ENCODE results near the gene KIF22.

KIF22 gene

GRCh38 chr16:29790183-29790948 is at the start of gene KIF22:
KIF22 (plus strand) TSS chr16:29790751; CDS start chr16:29790760, 9 bp downstream.
- POLR2A ChIA-PET, result interaction anchor here (0.7 to 1.6 kb wide), 5 partner anchors 13 to 146 kb away, joined by 3 to 4 read pairs (median 3); no protein-coding TSS in a partner anchor
- TF ChIP-seq, protein P1, sequence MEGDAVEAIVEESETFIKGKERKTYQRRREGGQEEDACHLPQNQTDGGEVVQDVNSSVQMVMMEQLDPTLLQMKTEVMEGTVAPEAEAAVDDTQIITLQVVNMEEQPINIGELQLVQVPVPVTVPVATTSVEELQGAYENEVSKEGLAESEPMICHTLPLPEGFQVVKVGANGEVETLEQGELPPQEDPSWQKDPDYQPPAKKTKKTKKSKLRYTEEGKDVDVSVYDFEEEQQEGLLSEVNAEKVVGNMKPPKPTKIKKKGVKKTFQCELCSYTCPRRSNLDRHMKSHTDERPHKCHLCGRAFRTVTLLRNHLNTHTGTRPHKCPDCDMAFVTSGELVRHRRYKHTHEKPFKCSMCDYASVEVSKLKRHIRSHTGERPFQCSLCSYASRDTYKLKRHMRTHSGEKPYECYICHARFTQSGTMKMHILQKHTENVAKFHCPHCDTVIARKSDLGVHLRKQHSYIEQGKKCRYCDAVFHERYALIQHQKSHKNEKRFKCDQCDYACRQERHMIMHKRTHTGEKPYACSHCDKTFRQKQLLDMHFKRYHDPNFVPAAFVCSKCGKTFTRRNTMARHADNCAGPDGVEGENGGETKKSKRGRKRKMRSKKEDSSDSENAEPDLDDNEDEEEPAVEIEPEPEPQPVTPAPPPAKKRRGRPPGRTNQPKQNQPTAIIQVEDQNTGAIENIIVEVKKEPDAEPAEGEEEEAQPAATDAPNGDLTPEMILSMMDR (IDR thresholded peaks at IDR 0.05; ENCODE audit: control extremely low read depth, extremely low read depth, low read depth, missing control alignments), result peak; percentile 66
- peak; percentile 100 for DNase-seq (ENCODE audit: extremely low spot score)
- CTCF ChIA-PET, result interaction anchor here (0.6 to 4.7 kb wide), 37 partner anchors 8 to 242 kb away, joined by 3 to 41 read pairs (median 5); partner anchors contain the start of genes C16orf54, HIRIP3, INO80E and MVP

- no peak for DNase-seq (ENCODE audit: extremely low spot score)
- TF ChIP-seq, protein P1 (IDR thresholded peaks at IDR 0.05; ENCODE audit: control extremely low read depth, extremely low read depth, low read depth, missing control alignments), result no peak
- CTCF ChIA-PET, result interaction anchor here (1.1 kb wide), 1 partner anchor 12 kb away, joined by 3 read pairs; no protein-coding TSS in a partner anchor
- POLR2A ChIA-PET, result interaction anchor here (0.8 kb wide), 1 partner anchor 11 kb away, joined by 3 read pairs; no protein-coding TSS in a partner anchor
These were observed 47.8 kb upstream of the KIF22 start for GRCh38 chr16:29742683-29743275.

- CTCF ChIA-PET, result interaction anchor here (1.1 kb wide), 1 partner anchor 11 kb away, joined by 3 read pairs; no protein-coding TSS in a partner anchor
These were observed 47.1 kb upstream of the KIF22 start for GRCh38 chr16:29743475-29743826.

DNA sequence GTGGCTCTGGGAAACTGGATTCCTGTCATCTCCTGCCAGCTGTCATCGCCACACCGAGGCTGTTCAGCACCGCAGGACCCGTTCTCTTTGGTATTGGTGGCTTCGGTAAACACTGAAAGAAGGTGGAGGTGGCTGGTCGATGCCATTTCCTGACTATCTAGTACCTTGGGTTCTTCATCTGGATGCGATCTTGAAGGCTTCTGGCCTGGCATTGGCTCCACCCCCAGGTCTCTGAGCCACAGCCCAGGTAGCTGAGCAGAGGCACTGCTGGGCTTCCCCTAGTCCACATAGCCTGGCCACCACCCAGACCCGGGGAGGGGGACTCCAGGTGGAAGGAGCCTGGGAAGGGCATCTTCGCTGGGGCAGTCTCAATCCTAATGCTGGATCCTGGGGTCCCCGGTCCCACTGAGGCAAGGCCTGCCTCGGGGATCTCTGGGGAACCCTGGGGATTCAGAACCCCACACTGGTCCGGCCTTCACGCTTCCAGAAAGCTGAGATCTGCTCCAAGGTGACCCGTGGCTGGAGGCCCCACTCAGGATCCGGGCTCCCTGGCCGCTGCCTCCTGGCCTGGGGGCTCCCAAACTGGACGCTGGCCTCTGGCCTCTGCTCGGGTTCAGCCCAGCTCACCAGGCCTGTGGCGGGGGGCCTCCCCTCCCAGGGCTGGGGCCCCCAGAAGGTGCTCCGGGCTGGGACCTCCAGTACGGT is 46.6 kb upstream of the KIF22 start:
- TF ChIP-seq, protein P1 (IDR thresholded peaks at IDR 0.05; ENCODE audit: control extremely low read depth, extremely low read depth, low read depth, missing control alignments), result no peak
- ChIA-PET CTCF (no interaction called here), POLR2A (no interaction called here)
- DNase-seq (ENCODE audit: extremely low spot score), result no peak

More at GRCh38 chr16:29743475-29743826, 47.1 kb upstream of the KIF22 start:
- POLR2A ChIA-PET, result interaction anchor here (0.8 kb wide), 1 partner anchor 10 kb away, joined by 3 read pairs; no protein-coding TSS in a partner anchor
- DNase-seq (ENCODE audit: extremely low spot score), result no peak
- TF ChIP-seq, protein P1 (IDR thresholded peaks at IDR 0.05; ENCODE audit: control extremely low read depth, extremely low read depth, low read depth, missing control alignments), result no peak

DNA sequence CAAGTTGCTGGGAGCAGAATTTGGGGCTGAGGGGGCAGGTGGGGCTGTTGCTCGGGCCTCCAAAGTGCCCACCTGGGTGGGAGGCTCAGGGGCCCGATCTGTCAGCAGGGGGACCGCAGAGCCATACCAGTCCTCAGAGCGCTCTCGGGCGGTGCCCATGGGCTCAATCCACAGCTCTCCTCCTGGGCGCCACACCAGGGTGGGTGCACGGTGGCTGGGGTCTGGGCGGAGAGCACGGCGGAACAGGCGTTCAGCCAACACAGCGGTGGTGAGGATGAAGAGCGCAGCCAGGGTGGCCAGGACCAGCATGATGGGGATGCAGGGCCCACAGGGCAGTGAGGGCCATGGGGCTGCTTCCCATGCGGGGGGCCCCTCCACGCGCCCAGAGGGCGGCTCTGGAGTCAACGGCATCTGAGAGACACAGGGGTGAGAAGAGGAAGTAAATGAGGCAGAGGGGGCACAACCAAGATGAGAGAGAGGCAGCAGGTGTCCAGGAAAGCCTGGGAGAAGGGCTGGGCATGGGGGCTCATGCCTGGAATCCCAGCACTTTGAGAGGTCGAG is 45.9 kb upstream of the KIF22 start:
- ChIA-PET POLR2A (no interaction called here), CTCF (interaction anchor here (1.0 to 1.3 kb wide), 2 partner anchors 40 to 101 kb away, joined by 3 read pairs; no protein-coding TSS in a partner anchor)
- TF ChIP-seq, protein P1 (IDR thresholded peaks at IDR 0.05; ENCODE audit: control extremely low read depth, extremely low read depth, low read depth, missing control alignments), result no peak

More for the DNA sequence above, 45.9 kb upstream of the KIF22 start:
- peak; percentile 24 for DNase-seq (ENCODE audit: extremely low spot score)

Measured in GM10248 (cell line).